Thoracic aorta (tissue), 2 donors: ENCODE results near the gene JUP. TPM values are rescaled to one million over a fixed set of nuclear protein-coding genes. Genes with fewer than 3 reads are reported as not detected.

Experiments used
- ATAC-seq: fragments of 150-250 bp; one replicate; pipeline ENCODE4 v1.8.0; 2017; ENCODE audit warnings: low read depth; ENCODE audit not compliant: insufficient number of reproducible peaks, low FRiP score
- DNase-seq: peaks from one replicate; pipeline ENCODE4 v3.0.0-alpha.2; 2020; ENCODE audit warnings: low spot score
- H3K27ac ChIP-seq, 2 donors: fragments of 200-600 bp; sonication (generic); 1 replicate in 1 of 2; 2 replicates in 1 of 2; pipeline ENCODE4 v1.5.1; 2016; ENCODE audit warnings: mild to moderate bottlenecking in 2 of 2, moderate library complexity in 2 of 2
- H3K27me3 ChIP-seq: fragments of 200-600 bp; sonication (generic); replicated peaks from 2 replicates; pipeline ENCODE4 v1.6.0; 2016; ENCODE audit warnings: mild to moderate bottlenecking; ENCODE audit not compliant: insufficient read depth
- H3K36me3 ChIP-seq: fragments of 200-600 bp; sonication (generic); one replicate; pipeline ENCODE4 v1.5.1; 2016
- H3K4me1 ChIP-seq, 2 donors: fragments of 200-600 bp; sonication (generic); 1 replicate in 1 of 2; 2 replicates in 1 of 2; pipeline versions ENCODE4 v1.5.1 to v1.6.0; 2016; ENCODE audit warnings: low read depth in 2 of 2, mild to moderate bottlenecking in 1 of 2; ENCODE audit not compliant: control insufficient read depth in 1 of 2
- H3K4me3 ChIP-seq: fragments of 200-600 bp; sonication (generic); 2 replicates; pipeline ENCODE4 v1.5.1; 2016; ENCODE audit warnings: mild to moderate bottlenecking
- H3K9me3 ChIP-seq: fragments of 200-600 bp; sonication (generic); 2 replicates; pipeline ENCODE4 v1.5.1; 2016
- total RNA-seq, 2 donors: library from RNA; depleted of rRNA; stranded (reverse); fragments of >200 nt; gene quantifications; one replicate each; pipeline versions ENCODE4 v1.1.0 to v1.2.3, GENCODE V29; 2016
- TF ChIP-seq, protein P1 (sequence below): fragments of 200-600 bp; sonication (generic); IDR thresholded peaks from one replicate; pipeline ENCODE4 v1.5.1; 2019; ENCODE audit warnings: antibody characterized with exemption

Gene JUP
- total RNA-seq, 2 donors from 2014 or later: 82.4 to 98.7 TPM

DNA sequence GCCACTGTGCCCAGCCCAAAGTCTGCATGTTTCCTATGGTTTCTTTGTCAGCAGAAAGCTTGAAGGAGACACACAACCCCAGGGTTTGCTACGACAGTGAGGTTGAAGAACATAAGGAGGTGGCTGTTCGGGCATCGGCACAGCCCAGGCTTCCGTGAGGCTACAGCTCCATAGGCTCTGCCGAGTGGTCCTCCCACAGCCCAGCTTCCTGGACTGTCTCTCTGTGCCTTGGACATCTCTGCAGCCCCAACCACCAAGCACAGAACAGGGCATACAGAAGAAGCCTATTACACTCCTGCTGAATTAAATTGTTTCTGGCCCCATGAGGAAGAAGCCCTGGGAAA lies 48.9 kb downstream of the JUP start:
- DNase-seq: no peak
- Histone ChIP-seq H3K36me3 (no peaks in the 10 kb centered on the region), H3K4me1 (peaks cover 13 to 20% of the 10 kb centered on the region in 2 donors), H3K9me3 (no peaks in the 10 kb centered on the region), H3K27me3 (peaks cover 10% of the 10 kb centered on the region), H3K27ac (no peak overlapping the region), H3K4me3 (no peak overlapping the region)
- TF ChIP-seq, protein P1, sequence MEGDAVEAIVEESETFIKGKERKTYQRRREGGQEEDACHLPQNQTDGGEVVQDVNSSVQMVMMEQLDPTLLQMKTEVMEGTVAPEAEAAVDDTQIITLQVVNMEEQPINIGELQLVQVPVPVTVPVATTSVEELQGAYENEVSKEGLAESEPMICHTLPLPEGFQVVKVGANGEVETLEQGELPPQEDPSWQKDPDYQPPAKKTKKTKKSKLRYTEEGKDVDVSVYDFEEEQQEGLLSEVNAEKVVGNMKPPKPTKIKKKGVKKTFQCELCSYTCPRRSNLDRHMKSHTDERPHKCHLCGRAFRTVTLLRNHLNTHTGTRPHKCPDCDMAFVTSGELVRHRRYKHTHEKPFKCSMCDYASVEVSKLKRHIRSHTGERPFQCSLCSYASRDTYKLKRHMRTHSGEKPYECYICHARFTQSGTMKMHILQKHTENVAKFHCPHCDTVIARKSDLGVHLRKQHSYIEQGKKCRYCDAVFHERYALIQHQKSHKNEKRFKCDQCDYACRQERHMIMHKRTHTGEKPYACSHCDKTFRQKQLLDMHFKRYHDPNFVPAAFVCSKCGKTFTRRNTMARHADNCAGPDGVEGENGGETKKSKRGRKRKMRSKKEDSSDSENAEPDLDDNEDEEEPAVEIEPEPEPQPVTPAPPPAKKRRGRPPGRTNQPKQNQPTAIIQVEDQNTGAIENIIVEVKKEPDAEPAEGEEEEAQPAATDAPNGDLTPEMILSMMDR: no peak
- ATAC-seq: no peak

- H3K9me3 ChIP-seq: no peaks in the 10 kb centered on the region
- peaks cover 10% of the 10 kb centered on the region for H3K27me3 ChIP-seq
- DNase-seq: no peak
Measured at GRCh38 chr17:41736983-41737679, 49.4 kb downstream of the JUP start.

DNA sequence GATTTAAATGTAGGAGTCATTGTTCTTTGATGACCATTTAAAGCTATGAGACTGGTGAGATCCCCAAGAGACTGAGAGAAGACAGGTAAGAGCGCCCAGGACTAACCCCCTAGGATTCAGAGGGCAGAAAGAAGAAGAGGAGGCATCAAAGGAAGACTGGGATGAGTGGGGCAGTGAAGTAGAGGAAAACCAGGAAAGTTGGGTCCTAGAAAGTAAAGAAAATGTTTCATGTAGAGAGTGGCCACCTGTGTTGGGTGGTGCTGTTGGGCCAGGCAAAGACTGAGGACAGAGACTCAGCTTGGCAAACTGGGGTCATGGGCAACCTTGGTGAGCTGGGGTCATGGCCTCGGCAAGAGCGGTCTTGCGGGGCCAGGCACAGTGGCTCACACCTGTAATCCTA lies 50.8 kb downstream of the JUP start:
- Histone ChIP-seq H3K9me3 (no peaks in the 10 kb centered on the region), H3K36me3 (no peaks in the 10 kb centered on the region), H3K4me3 (no peak overlapping the region), H3K27ac (no peak overlapping the region), H3K27me3 (peaks cover 10% of the 10 kb centered on the region), H3K4me1 (peaks cover 13 to 20% of the 10 kb centered on the region in 2 donors)
- TF ChIP-seq, protein P1: no peak
- DNase-seq (no peak), ATAC-seq (no peak)

More at GRCh38 chr17:41736983-41737679, 49.4 kb downstream of the JUP start:
- Histone ChIP-seq H3K36me3 (no peaks in the 10 kb centered on the region), H3K27ac (no peak overlapping the region), H3K4me1 (peaks cover 13 to 20% of the 10 kb centered on the region in 2 donors), H3K4me3 (no peak overlapping the region)
- no peak for ATAC-seq
- TF ChIP-seq, protein P1: no peak

- peaks cover 13 to 20% of the 10 kb centered on the region in 2 donors for H3K4me1 ChIP-seq
- no peak overlapping the region for H3K27ac ChIP-seq
- H3K4me3 ChIP-seq: peak overlapping the region; percentile 69
- no peak for DNase-seq
- TF ChIP-seq, protein P1: no peak
- no peak for ATAC-seq
- H3K9me3 ChIP-seq: no peaks in the 10 kb centered on the region
- H3K27me3 ChIP-seq: peaks cover 10% of the 10 kb centered on the region
- H3K36me3 ChIP-seq: no peaks in the 10 kb centered on the region
Measured at GRCh38 chr17:41734949-41735313, 51.6 kb downstream of the JUP start.

DNA sequence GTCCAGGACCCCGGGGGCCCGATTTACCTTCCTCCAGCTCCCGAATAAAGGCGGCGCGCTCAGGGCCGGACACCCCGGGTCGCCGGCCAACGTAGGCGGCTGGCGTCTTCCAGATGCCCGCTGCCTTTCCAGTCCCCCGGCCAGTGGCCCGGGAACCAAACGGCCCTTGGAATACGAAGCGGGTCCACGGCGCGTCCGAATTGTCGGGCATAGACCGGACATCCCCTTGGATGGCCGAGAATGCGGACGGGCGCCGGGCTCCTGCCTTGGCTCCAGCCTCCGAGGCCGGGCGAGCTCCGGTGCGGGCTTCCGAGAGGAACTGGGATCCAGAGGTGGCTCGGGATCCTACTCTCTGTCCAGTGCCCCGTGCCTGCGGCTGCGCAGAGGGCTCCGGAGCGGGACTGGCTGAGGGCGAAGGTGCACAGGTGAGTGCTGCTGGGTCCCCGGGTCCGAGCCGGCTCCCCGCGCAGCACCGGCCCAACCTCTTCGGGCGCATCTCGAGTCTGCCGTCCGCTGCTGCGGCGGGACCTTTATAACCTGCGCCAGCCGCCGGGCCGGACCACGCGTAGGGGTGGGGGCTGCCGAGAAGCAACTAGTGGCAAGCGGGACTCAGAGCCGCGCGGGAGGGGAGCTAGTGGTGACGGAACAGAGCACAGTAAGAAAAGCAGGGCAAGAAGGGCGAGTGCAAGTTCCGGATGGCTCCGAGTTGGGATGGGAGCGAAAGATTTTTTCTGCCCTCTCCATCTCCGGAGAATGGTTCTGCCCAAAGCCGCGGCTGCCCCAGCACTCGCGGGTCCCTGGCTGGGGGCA lies 52.2 kb downstream of the JUP start, which contains the start of gene HAP1:
TSS of gene HAP1 (minus strand) at position 505 of the 810 bp plus-strand sequence. CDS start at position 496, 9 bp downstream.
- ATAC-seq: no peak
- TF ChIP-seq, protein P1: no peak
- no peak within 1 kb of the TSS for H3K27ac ChIP-seq

More for the DNA sequence above, 52.2 kb downstream of the JUP start, which contains the start of gene HAP1:
- DNase-seq: no peak
- no peaks in the 10 kb centered on the region for H3K36me3 ChIP-seq
- no peaks in the 10 kb centered on the region for H3K9me3 ChIP-seq
- peaks cover 10% of the 10 kb centered on the region for H3K27me3 ChIP-seq
- peak within 1 kb of the TSS; percentile 69 for H3K4me3 ChIP-seq
- peaks cover 13 to 20% of the 10 kb centered on the region in 2 donors for H3K4me1 ChIP-seq
